Testis (tissue), 2 donors: Measurements from ENCODE around the gene STAC3.

Experiments
- CTCF ChIP-seq, 3 experiments: fragments of 450-650 bp in 2 of 3; fragments of 200-600 bp in 1 of 3; sonication (generic) in 1 of 3; IDR thresholded peaks; one replicate each; pipeline ENCODE4 v1.5.1; 2016 to 2019; ENCODE audit warnings: antibody characterized with exemption in 3 of 3, mild to moderate bottlenecking in 2 of 3, moderate library complexity in 1 of 3
- POLR2A ChIP-seq: fragments of 450-650 bp; IDR thresholded peaks from one replicate; pipeline ENCODE4 v1.6.1; 2017; ENCODE audit warnings: antibody characterized with exemption, mild to moderate bottlenecking, moderate library complexity

- TF ChIP-seq CTCF (IDR thresholded peaks at IDR 0.05) (no peak), POLR2A (no peak)
Observed at GRCh38 chr12:57263096-57263495, 12.1 kb upstream of the STAC3 start.
